ENCODE data around the gene HSDL1.
A peak's percentile ranks its signal among the peaks of the same experiment; 100 is the strongest.

Gene HSDL1

DNA sequence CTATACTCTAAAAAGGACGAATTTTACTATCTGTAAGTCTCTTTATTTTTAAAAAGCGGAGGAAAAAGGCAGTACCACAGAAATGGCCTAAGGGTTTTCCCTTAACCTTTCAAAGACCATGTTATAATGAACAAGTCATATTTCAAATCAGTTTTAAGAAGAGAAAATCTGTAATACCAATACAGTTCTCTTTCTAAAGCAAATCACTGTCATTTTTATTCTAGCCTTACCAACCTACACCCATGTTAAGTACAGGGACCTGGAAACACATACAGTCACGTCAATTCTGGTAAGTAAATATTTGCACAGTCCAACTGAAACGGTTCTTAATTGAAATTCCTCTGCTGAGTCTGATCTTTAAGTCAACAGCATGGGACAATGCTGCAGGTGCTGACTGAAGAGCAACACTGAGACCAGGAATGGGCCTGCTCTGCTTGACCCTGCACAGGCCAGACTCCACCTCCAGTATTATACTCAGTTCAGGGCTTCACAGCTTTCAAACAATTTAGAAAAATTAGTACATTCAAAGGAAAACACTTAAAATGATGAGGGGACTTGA is 48.5 kb downstream of the HSDL1 start:
- TF ChIP-seq, protein P1, sequence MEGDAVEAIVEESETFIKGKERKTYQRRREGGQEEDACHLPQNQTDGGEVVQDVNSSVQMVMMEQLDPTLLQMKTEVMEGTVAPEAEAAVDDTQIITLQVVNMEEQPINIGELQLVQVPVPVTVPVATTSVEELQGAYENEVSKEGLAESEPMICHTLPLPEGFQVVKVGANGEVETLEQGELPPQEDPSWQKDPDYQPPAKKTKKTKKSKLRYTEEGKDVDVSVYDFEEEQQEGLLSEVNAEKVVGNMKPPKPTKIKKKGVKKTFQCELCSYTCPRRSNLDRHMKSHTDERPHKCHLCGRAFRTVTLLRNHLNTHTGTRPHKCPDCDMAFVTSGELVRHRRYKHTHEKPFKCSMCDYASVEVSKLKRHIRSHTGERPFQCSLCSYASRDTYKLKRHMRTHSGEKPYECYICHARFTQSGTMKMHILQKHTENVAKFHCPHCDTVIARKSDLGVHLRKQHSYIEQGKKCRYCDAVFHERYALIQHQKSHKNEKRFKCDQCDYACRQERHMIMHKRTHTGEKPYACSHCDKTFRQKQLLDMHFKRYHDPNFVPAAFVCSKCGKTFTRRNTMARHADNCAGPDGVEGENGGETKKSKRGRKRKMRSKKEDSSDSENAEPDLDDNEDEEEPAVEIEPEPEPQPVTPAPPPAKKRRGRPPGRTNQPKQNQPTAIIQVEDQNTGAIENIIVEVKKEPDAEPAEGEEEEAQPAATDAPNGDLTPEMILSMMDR (conservative IDR thresholded peaks at IDR 0.05), result no peak
- H3K27ac ChIP-seq, result peak overlapping the region; percentile 64

DNA sequence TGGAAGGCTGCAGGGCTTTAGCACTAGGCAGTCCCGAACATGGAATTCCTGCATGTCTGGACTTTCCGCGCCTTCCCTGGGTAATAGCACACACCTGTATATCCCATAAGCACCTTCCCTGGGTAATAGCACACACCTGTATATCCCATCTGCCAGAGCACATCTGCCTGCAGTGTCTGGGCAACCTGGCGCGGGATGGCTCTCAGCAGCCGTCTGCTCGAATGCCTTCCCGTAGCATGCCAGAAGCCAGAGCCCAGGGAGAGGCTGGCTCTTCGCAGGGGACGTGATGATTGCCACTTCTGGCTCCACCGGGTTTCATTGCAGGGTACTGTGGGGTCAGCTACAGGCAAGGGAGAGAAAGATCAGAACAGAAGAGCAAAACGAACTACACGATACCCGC is 49.5 kb downstream of the HSDL1 start:
- TF ChIP-seq, protein P1 (conservative IDR thresholded peaks at IDR 0.05), result no peak
- H3K27ac ChIP-seq, result peak overlapping the region; percentile 64

DNA sequence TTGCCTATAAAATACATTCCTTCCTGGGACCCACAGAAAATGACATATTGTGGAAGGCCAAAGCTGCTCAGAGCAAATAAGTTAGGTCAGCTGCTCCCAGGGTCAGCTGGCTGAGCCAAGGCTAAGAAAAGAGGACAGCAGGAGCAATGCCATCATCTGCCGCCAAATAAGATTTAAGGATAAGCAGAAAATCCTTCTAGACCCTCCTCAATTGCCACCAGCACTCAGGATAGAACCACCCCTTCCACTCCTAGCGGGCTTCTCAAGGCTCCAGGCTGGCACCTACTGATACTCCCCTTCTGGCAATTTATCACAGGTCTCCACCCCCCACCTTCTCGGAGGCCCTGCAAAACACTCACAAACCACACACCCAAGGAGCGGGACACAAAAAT is 51.1 kb downstream of the HSDL1 start:
- TF ChIP-seq, protein P1 (conservative IDR thresholded peaks at IDR 0.05), result no peak

DNA sequence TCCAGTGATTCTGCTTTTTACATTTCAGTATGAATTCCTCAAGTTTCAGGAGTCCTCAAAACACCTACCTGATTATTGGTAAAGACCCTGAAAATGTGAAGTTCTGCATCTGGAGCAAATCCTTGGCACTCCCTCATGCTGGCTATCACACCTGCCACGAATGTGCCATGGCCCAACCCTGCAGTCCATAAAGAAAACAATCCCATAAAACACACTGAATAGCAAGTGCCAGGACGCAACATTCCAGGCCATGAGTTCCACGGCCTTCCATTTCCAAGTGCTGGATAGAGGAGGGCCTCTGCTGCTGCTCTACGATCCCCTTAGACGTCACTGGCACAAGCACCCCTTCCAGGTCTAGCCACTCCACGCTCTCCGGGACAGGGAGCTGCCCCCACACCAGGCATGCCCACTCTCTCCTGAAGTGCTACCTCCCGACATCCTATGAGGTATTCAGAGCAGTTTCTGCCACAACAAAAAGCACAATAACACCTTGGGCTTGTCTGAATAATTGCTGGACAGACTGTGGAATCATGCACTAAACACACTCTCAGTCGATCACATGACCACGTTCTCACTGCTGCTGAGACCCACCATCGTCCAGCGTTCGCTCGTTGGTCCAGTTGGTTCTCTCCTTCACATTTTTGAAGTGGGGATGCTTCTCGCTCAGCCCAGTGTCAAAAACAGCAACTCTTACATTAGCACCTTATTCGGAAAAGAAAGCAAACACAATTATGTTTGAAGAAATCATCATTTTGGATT is 51.7 kb downstream of the HSDL1 start:
- TF ChIP-seq, protein P1 (conservative IDR thresholded peaks at IDR 0.05), result no peak

More for the DNA sequence above, 51.1 kb downstream of the HSDL1 start:
- H3K27ac ChIP-seq, result no peak overlapping the region

DNA sequence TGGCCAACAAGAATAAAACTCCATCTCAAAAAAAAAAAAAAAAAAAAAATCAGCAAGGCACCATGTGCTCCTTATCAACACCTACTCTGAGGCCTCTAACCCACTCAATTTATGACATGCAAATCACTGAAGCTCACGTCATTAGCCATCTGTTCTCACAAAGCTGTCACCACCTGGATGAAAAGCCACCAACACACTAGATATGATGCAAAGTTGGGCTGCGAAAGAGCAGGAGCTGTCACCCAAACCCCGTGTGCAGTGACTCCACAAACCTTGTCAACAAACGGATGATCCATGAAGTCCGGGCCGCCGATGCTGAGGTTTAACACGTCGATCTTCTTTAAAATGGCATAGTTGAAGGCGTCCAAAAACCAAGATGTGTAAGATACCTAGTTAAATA is 53.5 kb downstream of the HSDL1 start:
- no peak overlapping the region for H3K27ac ChIP-seq
- TF ChIP-seq, protein P1 (conservative IDR thresholded peaks at IDR 0.05), result no peak

More for the DNA sequence above, 51.7 kb downstream of the HSDL1 start:
- H3K27ac ChIP-seq, result no peak overlapping the region

DNA sequence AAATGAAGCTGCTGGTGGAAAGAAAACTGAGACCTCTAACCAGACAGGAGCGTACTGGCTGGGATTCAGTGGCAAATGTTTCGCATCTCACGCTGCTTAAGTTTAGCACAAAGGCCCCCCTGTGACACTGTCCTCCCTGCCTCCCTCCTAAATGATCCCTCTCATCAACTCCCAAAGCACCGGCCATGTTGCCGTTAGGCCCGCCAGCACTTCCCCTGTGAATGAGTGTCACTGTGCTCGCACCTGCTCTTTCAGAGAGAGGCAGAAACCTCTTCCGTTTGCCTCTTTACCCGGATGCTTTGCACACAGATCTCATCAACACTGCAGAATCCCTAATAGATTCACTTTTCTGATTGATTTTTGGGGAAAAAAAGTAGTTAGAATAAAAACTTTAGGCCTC is 54.8 kb downstream of the HSDL1 start:
- no peak overlapping the region for H3K27ac ChIP-seq
- TF ChIP-seq, protein P1 (conservative IDR thresholded peaks at IDR 0.05), result no peak

DNA sequence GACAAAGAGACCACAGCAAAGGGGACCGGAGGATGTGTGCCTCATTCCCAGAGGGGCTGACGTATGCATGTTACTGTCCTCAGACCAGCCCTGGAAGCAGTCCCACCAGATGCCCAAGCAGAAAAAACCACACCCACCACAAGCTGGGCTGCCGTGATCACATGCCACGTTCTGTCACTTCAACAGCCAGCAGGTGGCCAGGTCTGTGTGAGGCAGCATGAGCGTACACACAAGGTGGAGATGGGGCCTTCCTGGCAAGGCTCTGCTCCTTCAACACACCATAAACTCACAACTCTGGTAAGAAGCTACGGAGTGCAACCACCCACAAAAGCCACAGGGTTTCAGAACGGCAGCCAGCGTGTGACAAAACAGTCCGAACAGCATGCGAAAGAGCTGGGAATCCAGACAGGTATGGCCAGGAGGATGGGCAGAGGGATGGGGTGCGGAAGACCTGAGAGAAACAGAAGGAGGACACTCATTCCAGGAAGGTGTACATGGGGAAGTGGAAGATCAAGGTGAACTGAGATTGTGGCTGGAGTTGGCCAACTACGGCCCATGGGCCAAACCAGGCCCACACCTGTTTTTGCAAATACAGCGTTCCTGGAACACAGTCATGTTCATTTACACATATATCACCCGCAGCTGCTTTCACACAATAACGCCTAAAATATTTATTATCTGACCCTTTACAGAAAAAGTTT is 56.1 kb downstream of the HSDL1 start:
- TF ChIP-seq, protein P1 (conservative IDR thresholded peaks at IDR 0.05), result peak; percentile 25; the same call in 1 of the 2 replicates
- H3K27ac ChIP-seq, result no peak overlapping the region
